Measurements from ENCODE around the gene PLAC8L1.

The PLAC8L1 gene

DNA sequence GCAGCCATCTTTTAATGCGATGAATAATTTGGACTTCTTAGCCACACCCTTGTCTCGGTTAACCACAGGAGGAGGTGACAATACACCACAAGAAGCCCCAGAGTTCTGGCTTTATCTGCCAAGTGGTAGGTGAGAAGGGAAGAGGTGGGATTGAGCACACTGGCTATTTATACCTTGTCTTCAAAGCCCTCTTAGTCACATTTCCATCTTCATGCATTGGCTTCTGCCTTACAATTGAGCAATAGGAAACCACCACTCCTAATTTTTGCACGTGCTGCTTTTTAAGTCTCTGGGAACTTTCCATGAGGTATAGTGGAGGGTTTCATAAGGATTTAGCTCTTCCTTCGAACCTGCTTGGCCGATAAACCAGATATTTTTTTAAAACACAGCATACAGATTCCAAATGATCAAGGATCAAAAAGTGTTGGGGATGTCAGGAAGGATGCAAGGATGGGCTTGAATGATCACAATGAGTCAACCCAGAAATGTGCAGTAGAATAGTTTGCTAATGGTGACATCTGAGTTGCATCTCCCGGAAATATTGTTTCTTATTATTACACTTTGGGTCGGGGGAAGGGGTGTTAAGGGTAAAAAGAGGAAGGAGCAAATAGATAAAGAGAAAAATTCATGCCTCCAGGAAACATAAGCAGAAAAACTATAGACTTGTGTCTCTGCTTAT is 25.5 kb downstream of the PLAC8L1 start:
- DNase-seq (ENCODE audit: low read depth, low spot score), result no peak

DNA sequence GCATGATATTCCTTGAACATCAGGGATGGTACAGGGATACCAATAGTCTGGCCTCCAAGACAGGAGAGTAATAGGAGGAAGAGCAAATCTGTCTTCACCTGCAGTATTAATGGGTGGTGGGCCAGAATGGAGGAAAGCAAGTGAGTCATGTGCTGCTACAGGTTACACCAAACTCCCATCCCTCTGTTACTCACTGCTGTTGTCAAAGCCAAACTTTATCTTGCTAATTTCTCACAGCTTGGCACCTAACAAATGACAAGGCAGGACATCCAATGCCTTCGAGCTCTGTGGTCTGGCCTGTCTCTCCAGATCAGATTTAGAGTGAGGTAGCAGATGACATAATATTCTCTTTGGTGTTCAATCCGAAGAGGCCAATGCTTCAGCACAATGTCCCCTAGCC is 26.8 kb downstream of the PLAC8L1 start:
- DNase-seq (ENCODE audit: low read depth, low spot score), result no peak

DNA sequence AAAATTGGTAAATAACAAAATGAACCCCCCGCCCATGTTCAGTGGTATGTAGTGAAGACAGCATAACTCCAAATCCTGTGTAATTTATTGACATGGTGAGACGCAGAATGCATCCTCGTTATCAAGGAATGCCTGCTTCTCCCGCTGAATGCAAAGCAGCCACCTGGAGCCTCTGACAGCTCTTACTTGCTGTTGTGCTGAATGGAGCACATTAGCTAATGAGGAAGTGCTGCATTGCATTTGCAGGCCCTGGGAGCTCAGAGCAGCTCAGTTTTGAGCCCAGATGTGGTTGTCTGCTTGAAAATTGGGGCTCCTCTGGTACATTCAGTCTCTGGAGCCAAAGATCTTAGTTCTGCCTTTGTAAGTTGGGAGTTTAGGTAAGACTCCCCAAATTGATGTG is 28.9 kb downstream of the PLAC8L1 start:
- no peak for DNase-seq (ENCODE audit: low read depth, low spot score)

DNA sequence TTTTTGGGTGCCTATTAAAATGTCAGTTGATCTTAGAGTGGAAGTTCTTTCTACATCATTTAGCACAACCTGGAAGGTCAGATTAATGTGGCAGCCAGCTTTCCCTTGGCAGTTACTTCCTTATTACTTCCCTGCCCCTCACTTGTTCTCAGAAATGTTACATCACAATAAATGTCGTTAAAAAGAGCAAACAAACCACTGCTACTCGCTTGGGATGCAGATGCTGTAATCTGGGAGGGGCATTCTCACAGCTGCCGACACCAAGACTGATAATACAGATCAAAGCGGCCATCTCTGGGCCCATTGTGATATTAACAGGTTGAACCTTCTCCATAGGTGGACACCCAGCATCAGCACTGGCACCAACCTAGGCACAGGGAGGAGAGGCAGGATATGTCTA is 29.3 kb downstream of the PLAC8L1 start:
- no peak for DNase-seq (ENCODE audit: low read depth, low spot score)

- DNase-seq (ENCODE audit: low read depth, low spot score), result no peak
These were observed 32.0 kb downstream of the PLAC8L1 start for GRCh38 chr5:146073239-146073900.

DNA sequence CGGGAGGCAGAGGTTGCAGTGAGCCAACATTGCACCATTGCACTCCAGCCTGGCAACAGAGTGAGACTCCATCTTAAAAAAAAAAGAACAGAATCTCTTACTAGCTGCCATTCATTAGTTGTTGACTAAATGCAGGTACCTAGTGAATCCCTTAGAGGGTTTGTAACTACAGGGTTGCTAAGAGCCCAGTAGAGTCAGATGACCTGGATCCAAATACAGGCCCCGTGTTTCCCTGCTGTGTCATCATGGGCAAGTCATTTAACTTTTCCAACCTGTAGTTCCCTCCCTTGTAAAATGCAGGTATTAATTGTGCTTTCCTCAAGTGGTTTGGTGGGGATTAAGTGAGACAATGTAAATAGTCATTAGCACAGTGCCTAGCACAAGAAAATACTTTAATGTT is 32.8 kb downstream of the PLAC8L1 start:
- no peak for DNase-seq (ENCODE audit: low read depth, low spot score)

GRCh38 chr5:146071171-146071570 is 34.2 kb downstream of the PLAC8L1 start:
- no peak for DNase-seq (ENCODE audit: low read depth, low spot score)

DNA sequence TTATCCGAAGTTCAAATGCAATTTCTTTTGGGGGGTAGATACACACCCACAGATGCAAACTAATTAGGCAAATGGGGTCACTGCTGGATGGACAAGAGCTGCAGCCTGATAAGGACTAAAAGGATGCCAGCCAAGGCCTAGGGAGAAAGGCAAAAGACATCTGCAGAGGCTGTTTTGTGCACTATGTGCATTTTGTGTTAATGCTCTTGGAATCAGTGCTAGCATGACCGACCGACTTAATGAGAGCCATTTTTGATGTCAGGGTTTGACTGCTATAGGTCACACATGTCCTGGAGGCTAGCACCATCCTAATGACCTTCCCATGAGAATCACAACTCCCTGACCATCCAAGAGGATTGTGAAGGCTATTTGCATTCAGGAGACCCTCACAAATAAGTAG is 34.6 kb downstream of the PLAC8L1 start:
- no peak for DNase-seq (ENCODE audit: low read depth, low spot score)

DNA sequence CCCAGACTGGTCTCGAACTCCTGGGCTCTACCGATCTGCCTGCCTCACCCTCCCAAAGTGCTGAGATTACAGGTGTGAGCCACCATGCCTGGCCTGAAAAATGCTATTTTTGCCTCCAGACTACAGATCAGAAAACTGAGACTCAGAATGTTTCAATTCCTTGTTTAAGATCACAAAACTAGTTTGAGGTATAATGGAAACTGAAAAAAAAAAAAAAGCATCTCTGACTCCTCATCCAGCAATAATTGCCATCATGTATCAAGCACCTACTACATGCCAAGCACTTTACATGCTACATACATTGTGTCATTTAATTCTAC is 35.6 kb downstream of the PLAC8L1 start:
- no peak for DNase-seq (ENCODE audit: low read depth, low spot score)

GRCh38 chr5:146068977-146069779 is 36.2 kb downstream of the PLAC8L1 start:
- DNase-seq (ENCODE audit: low read depth, low spot score), result no peak

- DNase-seq (ENCODE audit: low read depth, low spot score), result no peak
These were observed 37.2 kb downstream of the PLAC8L1 start for GRCh38 chr5:146068206-146068605.

- DNase-seq (ENCODE audit: low read depth, low spot score), result no peak
These were observed 38.4 kb downstream of the PLAC8L1 start for GRCh38 chr5:146066968-146067367.

DNA sequence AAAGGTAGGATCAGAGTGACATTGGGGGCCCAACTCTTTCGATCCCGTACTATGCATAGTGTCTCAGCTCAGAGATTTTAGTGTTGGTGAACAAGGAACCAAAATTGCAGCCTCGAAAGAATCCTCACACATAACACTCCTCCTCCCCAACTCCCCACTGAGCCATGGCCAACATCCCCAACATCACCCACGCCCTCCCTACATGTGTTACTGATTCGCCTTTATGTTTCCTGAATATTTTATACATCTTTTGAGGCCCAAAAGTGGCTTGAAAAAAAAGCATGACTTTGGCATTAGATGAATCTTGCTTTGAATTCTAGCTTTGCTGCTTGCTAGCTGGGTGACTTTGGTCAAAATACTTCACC is 45.2 kb downstream of the PLAC8L1 start:
- no peak for DNase-seq (ENCODE audit: low read depth, low spot score)

GRCh38 chr5:146059460-146060220 is 45.7 kb downstream of the PLAC8L1 start:
- DNase-seq (ENCODE audit: low read depth, low spot score), result no peak

DNA sequence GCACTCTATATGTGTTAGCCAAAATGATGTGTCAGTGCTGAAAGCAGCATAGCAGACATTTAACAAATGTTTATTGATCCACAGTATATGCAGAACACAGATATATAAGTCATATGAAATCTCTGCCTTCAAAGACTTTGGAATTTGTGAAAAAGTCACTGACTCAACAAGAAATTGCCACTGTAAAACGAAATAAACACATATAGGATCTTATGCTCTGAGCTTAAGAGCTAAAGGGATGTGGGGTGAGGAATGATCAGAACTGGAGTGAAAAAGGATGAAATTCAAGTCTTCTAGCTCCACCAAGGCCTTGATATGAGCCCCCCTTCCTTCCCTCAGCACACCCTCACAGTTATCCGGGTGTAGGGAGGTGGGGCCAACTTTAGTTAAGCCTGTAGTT is 49.9 kb downstream of the PLAC8L1 start:
- no peak for DNase-seq (ENCODE audit: low read depth, low spot score)

DNA sequence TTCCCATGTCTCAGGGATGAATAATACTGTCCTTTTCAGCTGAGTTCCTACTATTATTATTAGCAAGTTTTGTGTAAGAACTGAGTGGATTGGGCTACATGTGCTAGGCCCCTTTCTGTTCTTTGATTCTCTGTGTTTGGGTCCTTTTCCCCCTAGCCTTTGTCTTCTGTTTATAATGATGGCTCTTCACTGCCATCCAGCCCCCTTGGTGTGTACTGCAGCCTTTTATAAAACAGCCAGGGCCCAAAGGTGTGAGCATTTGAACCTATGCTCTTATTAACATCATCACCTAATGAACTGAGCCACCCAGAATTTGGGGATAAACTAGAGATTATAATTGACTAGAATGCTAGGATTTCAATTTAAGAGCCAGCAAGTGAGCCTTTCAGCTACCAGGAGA is 52.6 kb downstream of the PLAC8L1 start:
- no peak for DNase-seq (ENCODE audit: low read depth, low spot score)

DNA sequence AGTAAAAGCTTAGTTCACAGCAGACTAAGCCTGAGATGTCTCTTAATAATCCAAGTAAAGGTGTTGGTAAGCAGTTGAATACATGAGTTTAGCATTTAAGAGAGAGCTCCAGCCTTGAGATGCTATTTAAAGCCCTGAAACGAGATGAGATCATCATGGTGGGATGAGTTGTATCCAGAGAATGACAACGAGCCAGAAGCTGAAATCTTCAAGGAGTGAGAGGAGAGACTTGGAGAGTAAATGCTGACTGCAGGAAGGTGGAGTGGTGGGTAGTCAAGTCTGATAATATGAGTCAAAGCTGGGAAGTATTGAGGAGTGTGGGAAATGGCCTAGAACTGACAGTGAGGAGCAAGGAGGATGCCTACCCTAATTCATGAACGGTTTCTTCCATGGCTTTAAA is 53.7 kb downstream of the PLAC8L1 start:
- no peak for DNase-seq (ENCODE audit: low read depth, low spot score)

DNA sequence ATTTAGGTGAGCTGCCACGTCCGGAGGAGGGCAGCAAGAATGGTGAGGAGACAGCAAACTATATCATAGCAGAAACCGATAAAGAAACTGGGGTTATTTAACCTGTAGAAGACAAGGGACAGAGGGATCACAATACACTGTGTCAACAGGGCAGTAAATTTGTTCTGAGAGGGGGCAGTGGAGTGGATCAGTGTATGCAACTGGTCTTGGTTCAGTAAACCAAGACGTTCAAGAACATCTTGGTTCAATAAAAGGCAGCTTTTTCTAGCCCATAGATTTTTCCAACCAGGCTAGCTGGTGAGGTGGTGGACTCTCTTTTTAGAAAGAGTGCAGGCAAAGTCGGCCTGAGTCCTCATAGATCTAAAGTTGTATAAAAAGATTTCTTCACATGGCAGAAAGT is 55.3 kb downstream of the PLAC8L1 start:
- no peak for DNase-seq (ENCODE audit: low read depth, low spot score)

DNA sequence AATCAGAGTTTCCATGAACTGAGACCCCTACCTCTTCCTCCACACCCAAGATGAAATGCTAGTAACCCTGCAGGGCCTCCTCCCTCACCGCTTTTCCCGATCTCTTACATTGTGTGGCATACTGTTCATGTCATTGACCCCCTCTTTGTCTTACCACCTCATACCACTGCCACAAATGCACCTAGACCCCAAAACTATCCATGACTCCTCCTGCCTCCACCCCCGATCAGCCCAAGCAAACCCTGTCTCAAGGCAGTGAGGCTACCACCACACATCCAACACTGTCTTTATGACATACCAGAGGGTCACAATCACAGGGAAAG is 55.7 kb downstream of the PLAC8L1 start:
- no peak for DNase-seq (ENCODE audit: low read depth, low spot score)

DNA sequence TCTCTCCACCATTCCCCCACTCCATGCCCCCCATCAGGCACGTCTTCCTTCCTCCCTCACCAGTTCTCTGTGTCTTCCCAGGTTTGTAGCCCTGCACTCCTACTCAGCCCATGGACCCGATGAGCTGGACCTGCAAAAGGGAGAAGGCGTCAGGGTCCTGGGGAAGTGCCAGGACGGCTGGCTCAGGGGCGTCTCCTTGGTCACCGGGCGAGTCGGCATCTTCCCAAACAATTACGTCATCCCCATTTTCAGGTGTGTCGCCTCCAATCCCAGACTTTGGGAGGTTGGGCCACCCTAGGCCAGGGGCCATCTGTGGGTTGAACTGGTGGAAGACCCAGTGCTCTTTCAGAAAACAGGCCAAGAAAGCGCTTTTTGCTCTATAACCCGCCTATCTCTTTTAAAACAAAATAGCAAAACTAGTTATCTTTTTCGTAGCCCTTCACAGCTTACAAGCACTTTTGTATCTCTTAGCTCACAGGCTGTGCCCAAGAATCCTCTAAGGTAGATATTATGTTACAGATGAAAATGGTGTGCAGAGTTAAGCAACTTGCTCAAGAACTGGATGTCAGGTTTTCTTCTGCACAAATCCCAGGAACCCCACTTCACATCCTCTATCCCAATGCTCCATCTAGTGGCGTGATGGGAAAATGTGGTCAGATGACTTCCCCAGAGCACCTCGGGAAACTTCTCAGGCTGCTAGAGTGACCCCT is 56.2 kb downstream of the PLAC8L1 start:
- DNase-seq (ENCODE audit: low read depth, low spot score), result peak; percentile 36

GRCh38 chr5:146047396-146047795 is 58.0 kb downstream of the PLAC8L1 start:
- no peak for DNase-seq (ENCODE audit: low read depth, low spot score)

GRCh38 chr5:146043722-146044121 is 61.7 kb downstream of the PLAC8L1 start:
- DNase-seq (ENCODE audit: low read depth, low spot score), result no peak
